HG03565 (cell line): Measurements from ENCODE around the gene TOMM5.

Source experiments
- ATAC-seq: cut with Tn5 transposase; IDR thresholded peaks from one replicate; pipeline ENCODE4 v1.9.1; 2021; ENCODE audit warnings: mild to moderate bottlenecking, moderate library complexity; ENCODE audit not compliant: unreplicated experiment

Gene TOMM5

DNA sequence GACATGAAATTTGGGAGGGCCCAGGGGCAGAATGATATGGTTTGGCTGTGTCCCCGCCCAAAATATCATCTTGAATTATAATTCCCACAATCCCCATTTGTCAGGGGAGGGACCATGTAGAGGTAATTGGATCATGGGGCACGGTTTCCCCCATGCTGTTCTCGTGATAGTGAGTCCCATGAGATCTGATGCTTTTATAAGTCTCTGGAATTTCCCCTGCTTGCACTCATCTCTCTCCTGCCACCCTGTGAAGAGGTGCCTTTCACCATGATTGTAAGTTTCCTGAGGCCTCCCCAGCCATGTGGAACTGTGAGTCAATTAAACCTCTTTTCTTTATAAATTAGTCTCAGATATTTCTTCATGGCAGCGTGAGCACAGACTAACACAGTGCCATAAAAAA is 27.5 kb downstream of the TOMM5 start:
- ATAC-seq = no peak

DNA sequence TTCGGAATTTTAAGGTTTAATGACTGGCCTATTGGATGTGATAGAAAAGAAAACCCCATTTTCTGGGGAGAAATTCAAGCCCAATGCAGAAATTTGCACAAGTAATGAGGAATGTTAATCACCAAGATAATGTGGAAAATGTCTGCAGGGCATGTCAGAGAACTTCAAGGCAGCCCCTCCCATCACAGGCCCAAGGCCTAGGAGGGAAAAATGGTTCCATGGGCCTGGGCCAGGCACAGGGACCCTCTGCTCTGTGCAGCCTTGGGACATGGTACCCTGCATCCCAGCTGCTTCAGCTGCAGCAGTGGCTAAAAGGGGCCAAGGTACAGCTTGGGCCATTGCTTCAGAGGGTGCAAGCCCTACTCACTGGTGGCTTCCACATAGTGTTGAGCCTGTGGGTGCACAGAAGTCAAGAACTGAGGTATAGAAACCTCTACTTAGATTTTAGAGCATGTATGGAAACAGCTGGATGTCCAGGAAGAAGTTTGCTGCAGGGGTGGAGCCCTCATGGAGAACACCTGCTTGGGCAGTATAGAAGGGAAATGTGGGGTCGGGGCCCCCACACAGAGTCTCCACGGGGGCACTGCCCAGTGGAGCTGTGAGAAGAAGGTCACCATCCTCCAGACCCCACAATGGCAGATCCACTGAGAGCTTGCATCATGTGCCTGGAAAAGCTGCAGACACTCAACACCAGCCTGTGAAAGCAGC is 28.4 kb downstream of the TOMM5 start:
- no peak for ATAC-seq

DNA sequence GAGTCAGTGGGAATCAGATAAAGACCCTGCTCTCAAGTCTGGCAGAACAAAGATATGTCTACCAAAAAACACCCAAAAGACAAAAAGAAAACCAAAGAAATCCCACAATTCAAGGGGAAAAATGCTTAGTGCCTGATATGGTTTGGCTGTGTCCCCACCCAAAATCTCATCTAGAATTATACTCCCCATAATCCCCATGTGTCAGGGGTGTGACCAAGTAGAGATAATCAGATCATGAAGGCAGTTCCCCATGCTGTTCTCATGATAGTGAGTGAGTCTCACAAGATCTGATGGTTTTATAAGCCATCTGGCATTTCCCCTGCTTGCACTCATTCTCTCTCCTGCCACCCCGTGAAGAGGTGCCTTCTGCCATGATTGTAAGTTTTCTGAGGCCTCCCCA is 29.6 kb downstream of the TOMM5 start:
- ATAC-seq = no peak

DNA sequence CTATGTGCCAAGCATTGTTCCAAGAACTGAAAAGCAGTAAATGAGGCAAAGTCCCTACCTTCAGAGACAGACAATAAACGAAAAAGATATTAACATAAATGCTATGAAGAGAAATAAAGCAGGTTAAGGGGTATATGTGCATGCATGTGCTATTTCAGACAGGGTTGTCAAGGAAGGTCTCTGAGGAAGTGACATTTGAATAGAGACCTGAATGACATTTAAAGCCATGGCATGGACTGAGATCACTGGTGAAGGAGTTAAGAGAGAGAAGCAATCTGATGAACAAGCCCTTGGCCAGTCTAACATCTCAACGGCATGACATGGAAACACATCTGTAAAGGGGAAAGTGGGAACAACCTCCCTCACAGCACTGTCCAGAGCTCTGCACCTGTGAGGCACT is 30.7 kb downstream of the TOMM5 start:
- ATAC-seq = no peak

DNA sequence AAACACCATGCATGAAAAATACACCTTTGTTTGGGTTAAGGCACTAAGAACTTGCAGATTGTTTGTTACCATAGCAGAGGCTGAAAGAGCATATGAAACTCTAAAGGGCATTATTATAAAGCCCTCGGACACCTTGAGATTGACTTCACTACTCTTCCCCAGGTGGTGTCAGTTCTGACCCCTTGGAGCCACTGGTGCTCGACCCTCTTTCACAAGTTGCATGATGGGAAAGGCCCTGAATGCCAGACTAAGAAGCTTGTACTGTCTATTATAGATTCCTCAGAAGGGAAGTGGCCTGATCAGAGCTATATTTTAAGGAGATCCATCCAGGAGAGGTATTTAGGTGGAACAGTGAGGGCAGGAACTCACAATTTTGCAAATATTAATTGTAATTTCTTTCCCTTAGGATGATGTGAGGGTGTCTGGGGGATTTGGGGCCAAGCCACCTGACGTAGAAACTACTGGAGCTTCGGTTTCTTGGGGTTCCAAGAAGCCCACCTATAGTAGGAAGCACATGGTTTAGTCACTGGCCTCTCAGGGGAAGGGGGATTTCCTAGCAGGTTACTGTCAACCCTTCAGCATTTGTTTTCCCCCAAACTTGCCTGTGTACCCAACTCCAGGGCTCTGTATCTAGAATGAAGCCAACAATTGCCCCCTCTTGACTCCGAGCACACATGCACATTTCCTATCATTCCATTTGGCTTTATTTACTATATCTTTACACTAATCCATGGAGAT is 32.4 kb downstream of the TOMM5 start:
- ATAC-seq = no peak

DNA sequence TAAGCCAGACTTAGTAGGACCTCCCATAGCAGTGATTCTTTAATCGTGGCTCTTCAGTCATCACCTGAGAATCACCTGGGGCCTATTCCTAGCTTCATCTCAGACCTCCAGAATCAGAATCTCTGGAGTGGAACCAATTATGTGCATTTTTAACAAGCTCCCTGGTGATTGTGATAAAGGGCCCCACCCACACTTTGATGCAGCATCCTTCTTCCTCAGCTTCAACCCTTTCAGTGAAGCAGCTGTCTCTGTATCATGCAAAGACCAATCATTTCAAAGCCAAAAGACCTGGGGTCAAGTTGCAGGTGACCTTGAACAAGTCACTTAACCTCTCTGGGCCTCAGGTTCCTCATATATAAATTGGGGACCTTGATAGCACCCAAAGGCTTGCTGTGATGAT is 33.3 kb downstream of the TOMM5 start:
- ATAC-seq = no peak

DNA sequence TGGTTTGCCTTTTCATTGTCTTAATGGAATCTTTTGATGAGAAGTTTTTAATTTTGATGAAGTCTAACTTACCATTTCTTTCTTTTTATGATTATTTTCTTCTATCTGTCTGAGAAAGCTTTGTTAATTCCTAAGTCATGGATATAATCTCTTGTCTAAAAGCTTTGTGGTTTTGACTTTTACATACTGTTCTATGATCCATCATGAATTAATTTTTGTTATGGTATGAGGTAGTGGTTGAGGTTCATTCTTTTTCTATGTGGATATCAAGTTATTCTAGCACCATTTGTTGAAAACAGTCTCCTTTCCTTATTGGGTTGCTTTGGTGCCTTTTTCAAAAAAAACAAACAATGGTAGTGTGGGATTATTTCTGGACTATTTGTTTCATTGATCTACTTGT is 36.6 kb downstream of the TOMM5 start:
- ATAC-seq = no peak

DNA sequence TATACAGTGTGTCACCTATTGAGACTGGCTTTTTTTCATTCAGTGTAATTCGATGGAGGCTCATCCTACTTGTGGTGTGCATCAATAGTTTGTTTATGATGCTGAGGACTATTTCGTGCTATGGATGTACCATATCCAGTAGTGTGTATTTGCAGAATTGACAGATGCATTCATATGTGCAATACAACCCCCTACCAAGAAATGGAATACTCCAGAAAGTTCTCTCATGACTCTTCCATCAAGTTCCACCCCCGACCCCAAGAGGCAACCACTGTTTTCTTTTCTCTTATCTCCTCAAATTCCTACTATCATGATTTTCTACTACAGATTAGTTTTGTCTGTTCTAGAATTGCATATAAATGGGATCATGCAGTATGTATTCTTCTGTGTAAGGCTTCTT is 38.1 kb downstream of the TOMM5 start:
- no peak for ATAC-seq

DNA sequence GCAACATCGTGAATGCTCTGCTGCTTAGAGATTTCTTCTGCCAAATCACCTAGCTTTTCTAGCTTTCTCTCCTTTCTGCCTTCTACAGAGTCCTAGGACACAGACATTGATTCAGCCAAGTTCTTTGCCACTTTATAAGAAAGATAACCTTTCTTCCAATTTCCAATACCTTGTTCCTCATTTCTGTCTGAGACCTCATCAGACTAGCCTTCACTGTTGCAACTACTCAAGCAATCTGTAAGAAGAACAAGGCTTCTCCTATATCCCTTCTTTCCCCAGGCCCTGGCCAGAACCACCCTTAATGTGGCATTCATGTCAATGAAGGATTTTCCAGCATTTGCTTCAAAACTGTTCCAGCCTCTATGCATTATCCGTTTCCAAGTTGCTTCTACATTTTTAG is 40.5 kb downstream of the TOMM5 start:
- no peak for ATAC-seq

DNA sequence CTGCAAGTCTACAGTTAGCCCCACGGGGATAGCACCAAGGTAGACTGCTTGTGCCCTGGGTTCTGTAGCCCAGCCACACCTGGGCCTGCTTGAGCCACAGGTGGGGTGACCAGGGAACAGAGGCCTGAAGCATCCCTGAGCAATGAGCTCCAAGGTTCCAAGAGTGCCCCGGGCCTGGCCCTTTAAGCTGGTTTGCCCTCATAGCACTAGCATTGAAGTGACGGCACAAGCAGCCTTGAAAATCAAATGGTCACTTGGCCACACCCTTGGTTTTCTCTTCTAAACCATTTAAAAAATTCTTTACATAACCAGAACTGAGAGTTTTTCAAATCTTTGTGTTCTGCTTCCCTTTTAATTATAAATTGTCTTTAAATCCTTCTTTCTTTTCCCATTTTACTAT is 40.9 kb downstream of the TOMM5 start:
- no peak for ATAC-seq

DNA sequence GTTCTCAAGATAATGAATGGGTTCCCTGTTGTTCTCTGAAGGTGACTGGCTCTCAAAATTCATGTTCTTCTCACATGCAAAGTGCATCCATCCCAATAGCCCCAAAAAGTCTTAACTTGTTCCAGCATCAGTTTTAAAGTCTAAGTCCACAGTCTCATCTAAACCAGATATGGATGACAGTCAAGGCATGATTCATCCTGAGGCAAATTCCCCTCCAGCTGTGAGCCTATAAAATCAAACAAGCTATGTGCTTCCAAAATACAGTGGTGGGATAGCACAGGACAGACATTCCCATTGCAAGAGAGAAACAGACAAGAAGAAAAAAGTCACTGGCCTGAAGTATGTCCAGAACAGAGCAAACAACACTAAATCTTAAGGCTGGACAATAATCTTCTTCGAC is 41.6 kb downstream of the TOMM5 start:
- no peak for ATAC-seq

DNA sequence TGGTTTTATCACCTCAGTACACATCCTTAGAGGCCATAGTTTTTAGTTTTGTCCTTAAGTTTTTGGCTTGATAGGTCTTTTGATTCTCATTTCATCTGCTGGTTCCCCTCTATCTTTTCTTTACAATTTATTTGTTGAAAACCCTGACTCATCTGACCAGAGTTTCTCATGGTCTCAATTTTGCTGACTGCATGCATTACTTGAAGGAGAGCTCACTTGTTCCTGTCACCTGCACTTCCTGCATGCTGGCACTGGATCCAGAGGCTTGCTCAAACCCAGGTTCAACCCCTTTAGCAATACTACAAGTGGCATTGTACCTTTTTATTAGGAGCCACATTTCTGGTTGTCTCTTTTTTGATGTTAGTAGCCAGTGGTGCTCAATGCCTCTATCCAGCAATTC is 42.9 kb downstream of the TOMM5 start:
- no peak for ATAC-seq

DNA sequence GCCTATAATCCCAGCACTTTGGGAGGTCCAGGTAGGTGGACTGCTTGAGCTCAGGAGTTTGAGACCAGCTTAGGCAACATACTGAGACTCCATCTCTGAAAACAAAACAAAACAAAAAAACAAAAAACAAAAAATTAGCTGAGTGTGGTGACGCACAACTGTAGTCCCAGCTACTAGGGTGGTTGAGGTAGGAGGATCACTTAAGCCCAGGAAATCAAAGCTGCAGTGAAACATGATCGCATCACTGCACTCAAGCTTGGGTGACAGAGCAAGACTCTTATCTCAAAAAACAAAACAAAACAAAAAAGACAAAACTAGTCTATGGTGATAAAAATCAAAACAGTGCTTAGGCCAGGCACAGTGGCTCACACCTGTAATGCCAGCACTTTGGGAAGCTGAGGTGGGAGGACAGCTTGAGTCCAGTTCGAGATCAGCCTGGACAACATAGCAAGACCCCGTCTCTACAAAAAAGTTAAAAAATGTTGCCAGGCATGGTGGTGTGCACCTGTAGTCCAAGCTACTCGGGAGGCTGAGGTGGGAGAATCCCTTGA is 45.0 kb downstream of the TOMM5 start:
- ATAC-seq = no peak

DNA sequence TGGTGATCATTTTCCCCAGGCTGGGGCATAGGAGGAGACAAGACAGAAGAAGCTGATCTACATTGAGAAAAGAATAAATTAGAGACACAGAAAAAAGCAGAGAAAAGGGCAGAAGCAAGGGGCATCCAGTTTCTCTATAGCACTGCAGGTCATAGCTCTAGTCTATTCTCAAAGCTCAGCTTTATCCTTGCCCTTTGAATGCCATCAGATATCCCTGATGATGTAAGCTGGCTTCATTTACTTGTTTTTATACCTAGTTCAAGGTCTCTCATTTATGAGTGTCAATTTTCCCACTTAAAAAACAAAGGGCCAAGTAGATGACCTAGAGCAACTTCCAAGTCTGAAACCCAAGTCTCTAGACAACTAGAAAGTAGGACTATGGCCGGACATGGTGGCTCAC is 48.9 kb downstream of the TOMM5 start:
- no peak for ATAC-seq

DNA sequence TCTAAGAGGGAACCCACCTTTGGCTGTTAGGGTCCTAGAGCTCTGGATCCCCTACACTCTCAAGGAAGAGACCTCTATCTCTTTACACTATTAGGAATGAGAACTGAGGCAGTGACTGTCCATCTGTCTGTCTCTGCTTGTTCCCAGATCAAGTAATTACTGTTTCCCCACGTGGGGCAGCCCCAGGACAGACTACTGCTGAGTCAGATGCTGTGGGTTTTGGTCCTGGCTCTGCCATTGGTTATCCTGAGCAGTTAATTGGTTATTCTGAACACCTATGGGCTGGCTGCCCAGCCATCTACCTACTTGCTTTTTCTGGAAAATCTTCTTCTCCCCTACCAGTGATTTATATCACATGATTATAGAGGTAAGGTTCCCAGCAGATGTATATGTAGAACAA is 49.5 kb downstream of the TOMM5 start:
- ATAC-seq = no peak

DNA sequence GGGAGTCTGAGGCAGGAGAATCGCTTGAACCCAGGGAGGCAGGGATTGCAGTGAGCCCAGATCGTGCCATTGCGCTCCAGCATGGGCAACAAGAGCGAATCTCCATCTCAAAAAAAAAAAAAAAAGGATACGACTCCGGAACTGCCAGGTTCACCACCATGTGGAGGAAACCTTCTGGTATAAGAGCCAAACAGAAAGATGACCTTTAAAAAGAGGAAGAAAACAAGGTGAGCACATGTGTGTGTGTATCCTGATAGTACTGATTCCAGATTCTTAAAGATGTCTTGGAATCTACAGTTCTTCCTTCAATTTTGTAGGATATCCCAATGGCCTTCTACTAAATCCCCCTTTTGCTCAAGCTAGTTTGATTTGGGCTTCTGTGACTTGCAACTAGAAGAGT is 49.9 kb downstream of the TOMM5 start:
- no peak for ATAC-seq

DNA sequence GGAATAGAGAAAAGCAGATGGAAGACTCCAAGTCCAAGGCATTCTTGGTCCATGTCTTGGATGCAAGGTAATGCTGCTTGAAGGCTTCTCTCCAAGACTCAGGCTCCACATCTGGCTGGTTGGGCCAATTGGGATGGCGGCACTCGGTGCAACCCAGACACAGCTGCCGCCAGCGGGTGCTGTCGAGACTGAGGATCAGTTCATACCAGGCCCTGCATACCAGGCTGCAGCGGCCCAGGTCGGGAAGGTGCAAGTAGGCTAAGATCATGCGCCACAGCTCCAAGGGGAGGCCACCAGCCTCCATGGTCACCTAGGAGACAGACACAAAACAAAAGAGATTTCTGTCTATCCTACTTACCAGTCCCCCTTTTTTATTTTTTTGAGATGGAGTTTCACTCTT is 50.9 kb downstream of the TOMM5 start:
- ATAC-seq = no peak

DNA sequence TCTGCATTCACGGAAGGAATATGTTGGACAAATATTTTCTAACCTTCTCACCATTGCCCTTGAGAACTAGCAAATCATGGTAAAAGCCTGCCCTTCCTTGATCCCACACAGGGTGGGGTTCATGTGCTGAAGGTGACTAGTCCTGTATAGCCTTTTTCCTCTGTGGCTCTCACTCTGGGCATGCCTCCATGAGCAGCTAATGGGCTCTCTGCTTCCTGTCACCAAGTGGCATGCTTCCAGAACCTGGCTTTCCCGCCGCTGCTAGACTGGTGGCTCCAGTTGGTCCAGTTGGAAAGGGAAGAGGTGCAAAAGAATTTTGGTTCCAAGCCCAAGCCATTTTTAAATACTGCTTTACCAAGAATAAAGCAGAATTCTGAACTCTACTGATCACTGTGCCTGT is 51.8 kb downstream of the TOMM5 start:
- no peak for ATAC-seq

DNA sequence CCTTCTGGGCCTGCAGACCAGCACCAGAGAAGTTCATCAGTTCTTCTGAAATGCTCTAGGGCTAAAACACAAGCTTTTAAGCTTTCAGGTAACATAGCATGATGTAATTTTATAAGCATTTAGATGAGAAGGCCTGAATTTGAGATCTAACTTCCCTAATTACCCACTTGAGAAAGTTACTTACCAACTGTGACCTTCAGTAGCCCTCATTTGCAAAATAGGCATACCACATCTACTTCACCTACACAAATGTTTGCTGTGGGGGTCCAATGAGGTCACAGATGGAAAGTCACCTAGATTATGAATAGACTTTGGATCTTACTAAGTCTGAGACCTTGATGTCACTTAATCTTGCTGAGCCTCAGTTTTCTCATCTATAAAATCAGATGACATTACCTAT is 52.8 kb downstream of the TOMM5 start:
- ATAC-seq = no peak
